Measurements from ENCODE around the gene RIPK1. TPM values are rescaled to one million over a fixed set of nuclear protein-coding genes. Genes with fewer than 3 reads are reported as not detected.
"Not testable (repeated sequence)": the region's sequence is repeated elsewhere in the genome, so short reads cannot be mapped to it uniquely, and the experiment has no call there.

Gene RIPK1
- total RNA-seq, 1 donor from 2014 or later, result 15.5 TPM

GRCh38 chr6:3023663-3024483 lies 44.4 kb upstream of the RIPK1 start:
- DNase-seq (ENCODE audit: low spot score, unreplicated experiment), result no peak
- H3K27ac Mint-ChIP-seq, result peak overlapping the region; percentile 33
- peaks cover 8% of the 10 kb centered on the region for H3K9me3 Mint-ChIP-seq (ENCODE audit: low read depth)
- H3K4me3 Mint-ChIP-seq (ENCODE audit: low read depth), result no peak overlapping the region
- no peak for TF ChIP-seq CTCF (IDR thresholded peaks at IDR 0.05; ENCODE audit: unreplicated experiment)
- peaks cover 27% of the 10 kb centered on the region for H3K36me3 Mint-ChIP-seq (ENCODE audit: insufficient read depth)
- H3K4me1 Mint-ChIP-seq (ENCODE audit: low read depth), result peaks cover 5% of the 10 kb centered on the region
- H3K27me3 Mint-ChIP-seq, result no peaks in the 10 kb centered on the region

- TF ChIP-seq CTCF (IDR thresholded peaks at IDR 0.05; ENCODE audit: unreplicated experiment), result no peak
- no peak overlapping the region for H3K27ac Mint-ChIP-seq
- H3K4me1 Mint-ChIP-seq (ENCODE audit: low read depth), result peaks cover 7% of the 10 kb centered on the region
- no peak overlapping the region for H3K4me3 Mint-ChIP-seq (ENCODE audit: low read depth)
- peaks cover 13% of the 10 kb centered on the region for H3K36me3 Mint-ChIP-seq (ENCODE audit: insufficient read depth)
- no peak for DNase-seq (ENCODE audit: low spot score, unreplicated experiment)
- no peaks in the 10 kb centered on the region for H3K27me3 Mint-ChIP-seq
- peaks cover 5% of the 10 kb centered on the region for H3K9me3 Mint-ChIP-seq (ENCODE audit: low read depth)
These were observed 41.3 kb upstream of the RIPK1 start for GRCh38 chr6:3026791-3027626.

- H3K27ac Mint-ChIP-seq; DNase-seq (ENCODE audit: low spot score, unreplicated experiment); H3K4me1 Mint-ChIP-seq (ENCODE audit: low read depth); H3K36me3 Mint-ChIP-seq (ENCODE audit: insufficient read depth); H3K27me3 Mint-ChIP-seq; H3K9me3 Mint-ChIP-seq (ENCODE audit: low read depth); H3K4me3 Mint-ChIP-seq (ENCODE audit: low read depth): not testable (repeated sequence)
These were observed 40.1 kb upstream of the RIPK1 start for GRCh38 chr6:3028156-3028555.

- Mint-ChIP-seq H3K4me1 (ENCODE audit: low read depth) (peaks cover 4% of the 10 kb centered on the region), H3K9me3 (ENCODE audit: low read depth) (peaks cover 7% of the 10 kb centered on the region), H3K36me3 (ENCODE audit: insufficient read depth) (peaks cover 4% of the 10 kb centered on the region), H3K27ac (no peak overlapping the region), H3K4me3 (ENCODE audit: low read depth) (no peak overlapping the region), H3K27me3 (no peaks in the 10 kb centered on the region)
- no peak for DNase-seq (ENCODE audit: low spot score, unreplicated experiment)
- TF ChIP-seq CTCF (IDR thresholded peaks at IDR 0.05; ENCODE audit: unreplicated experiment), result no peak
These were observed 36.2 kb upstream of the RIPK1 start for GRCh38 chr6:3031857-3032640.

GRCh38 chr6:3032986-3033385 lies 35.3 kb upstream of the RIPK1 start:
- Mint-ChIP-seq H3K9me3 (ENCODE audit: low read depth) (peaks cover 7% of the 10 kb centered on the region), H3K27me3 (no peaks in the 10 kb centered on the region), H3K36me3 (ENCODE audit: insufficient read depth) (peaks cover 2% of the 10 kb centered on the region), H3K4me1 (ENCODE audit: low read depth) (peaks cover 4% of the 10 kb centered on the region), H3K27ac (no peak overlapping the region), H3K4me3 (ENCODE audit: low read depth) (no peak overlapping the region)
- no peak for DNase-seq (ENCODE audit: low spot score, unreplicated experiment)
- no peak for TF ChIP-seq CTCF (IDR thresholded peaks at IDR 0.05; ENCODE audit: unreplicated experiment)
